HepG2 (cell line): ENCODE results near the gene TTF2. TPM values are rescaled to one million over a fixed set of nuclear protein-coding genes. Genes with fewer than 3 reads are reported as not detected.

Experiments used
- ATAC-seq: fragments of 200-7000 bp; cut with Tn5 transposase; 3 replicates; pipeline ENCODE4 v1.9.1; 2020; ENCODE audit warnings: mild to moderate bottlenecking, moderate library complexity
- BruUV-seq: library from RNA; stranded (reverse); fragments of 400-500 nt; replicated peaks from 2 replicates; lab custom pipeline; 2021; lab: Mats Ljungman, UMichigan
- CTCF ChIA-PET: fragments of 300-600 bp; formaldehyde crosslinking; extraction: SDS; loops from one replicate; lab custom pipeline; 2021; ENCODE audit warnings: low total read pairs, inconsistent platforms, low intra/inter-chr PET ratio; lab: Yijun Ruan, JAX
- POLR2A ChIA-PET: fragments of 350-600 bp; sonication (Branson Sonifier 250); formaldehyde crosslinking; loops from one replicate; lab custom pipeline; 2020; ENCODE audit warnings: antibody characterized with exemption, inconsistent platforms; lab: Yijun Ruan, JAX
- DNase-seq: peaks from one replicate; pipeline ENCODE4 v3.0.0-alpha.2; 2015; ENCODE audit warnings: low spot score
- FAIRE-seq: peaks from 3 replicates; lab custom pipeline; 2011; peaks lifted over from hg19 to GRCh38; lab: Jason Lieb, UNC
- H2AFZ ChIP-seq: one replicate; pipeline ENCODE4 v1.6.1; 2011; ENCODE audit warnings: low read length, inconsistent platforms
- H3K27ac ChIP-seq: fragments of 300-600 bp; 3 replicates; pipeline ENCODE4 v1.8.0; 2011; ENCODE audit warnings: mixed run types, mild to moderate bottlenecking, mixed read lengths, low read length, inconsistent platforms; ENCODE audit not compliant: insufficient read depth; ENCODE audit errors: extremely low read length
- H3K27me3 ChIP-seq, 2 experiments: fragments of 200-600 bp in 1 of 2; 2 replicates in 1 of 2; 3 replicates in 1 of 2; pipeline versions ENCODE4 v1.6.0 to v1.8.0; 2011; ENCODE audit warnings: low read length in 2 of 2, mild to moderate bottlenecking in 2 of 2, moderate library complexity in 2 of 2, inconsistent platforms in 1 of 2; ENCODE audit not compliant: insufficient read depth in 2 of 2, control insufficient read depth in 1 of 2
- H3K36me3 ChIP-seq, 2 experiments: fragments of 200-600 bp in 1 of 2; replicated peaks in 1 of 2; 2 replicates in 1 of 2; 3 replicates in 1 of 2; pipeline versions ENCODE4 v1.5.1 to v1.8.0; 2011; ENCODE audit warnings: low read length in 2 of 2, inconsistent platforms in 1 of 2; ENCODE audit not compliant: insufficient read depth in 2 of 2, control insufficient read depth in 1 of 2
- H3K4me1 ChIP-seq: 2 replicates; pipeline ENCODE4 v1.5.1; 2012; ENCODE audit warnings: low read length, inconsistent platforms; ENCODE audit not compliant: insufficient read depth
- H3K4me2 ChIP-seq: 2 replicates; pipeline ENCODE4 v1.6.0; 2011; ENCODE audit warnings: low read depth, low read length, inconsistent platforms
- H3K4me3 ChIP-seq, 3 experiments: fragments of 200-600 bp in 1 of 3; sonication (generic), shearing (Covaris generic) in 1 of 3; replicated peaks in 1 of 3; 2 replicates each; pipeline ENCODE4 v1.5.1; 2011 to 2016; ENCODE audit warnings: low read length in 3 of 3, inconsistent platforms in 2 of 3, low read depth in 2 of 3, mild to moderate bottlenecking in 2 of 3, control low read depth in 1 of 3, mixed read lengths in 1 of 3; ENCODE audit not compliant: insufficient read depth in 1 of 3
- H3K79me2 ChIP-seq: one replicate; pipeline ENCODE4 v1.6.1; 2011; ENCODE audit warnings: low read length, inconsistent platforms; ENCODE audit not compliant: insufficient read depth
- H3K9ac ChIP-seq: 2 replicates; pipeline ENCODE4 v1.6.0; 2011; ENCODE audit warnings: mild to moderate bottlenecking, low read depth, low read length, inconsistent platforms; ENCODE audit not compliant: insufficient read depth
- H3K9me3 ChIP-seq: 2 replicates; pipeline ENCODE4 v1.5.1; 2012; ENCODE audit warnings: mild to moderate bottlenecking, low read length
- H4K20me1 ChIP-seq: 2 replicates; pipeline ENCODE4 v1.6.0; 2011; ENCODE audit warnings: inconsistent platforms, mild to moderate bottlenecking, low read length, moderate library complexity; ENCODE audit not compliant: insufficient read depth
- CHD4 ChIP-seq: fragments of 200-600 bp; sonication (generic); IDR thresholded peaks from 2 replicates; pipeline ENCODE4 v1.7.0; 2017; ENCODE audit warnings: mild to moderate bottlenecking, low read length, borderline replicate concordance
- E2F1 ChIP-seq: sonication (generic); formaldehyde crosslinking; IDR thresholded peaks from 2 replicates; pipeline ENCODE4 v1.5.0; 2020; ENCODE audit warnings: missing genetic modification reagents
- EP300 ChIP-seq, 3 experiments: sonication (generic) in 1 of 3; formaldehyde crosslinking in 1 of 3; IDR thresholded peaks; 2 replicates each; pipeline versions ENCODE4 v1.5.1 to v1.6.1; 2011 to 2020; ENCODE audit warnings: low read depth in 2 of 3, low read length in 2 of 3, borderline replicate concordance in 1 of 3, improper control_type of control experiment in 1 of 3, mild to moderate bottlenecking in 1 of 3, missing genetic modification reagents in 1 of 3, moderate library complexity in 1 of 3
- MLLT10 ChIP-seq: sonication (generic); formaldehyde crosslinking; IDR thresholded peaks from 2 replicates; pipeline ENCODE4 v1.4.0; 2020; ENCODE audit warnings: missing genetic modification reagents
- NFAT5 ChIP-seq: sonication (generic); formaldehyde crosslinking; IDR thresholded peaks from 2 replicates; pipeline ENCODE4 v1.4.0; 2020; ENCODE audit warnings: missing genetic modification reagents
- ZBTB20 ChIP-seq: sonication (generic); formaldehyde crosslinking; IDR thresholded peaks from 2 replicates; pipeline ENCODE4 v1.8.1; 2023; ENCODE audit warnings: missing genetic modification reagents, low read depth, mild to moderate bottlenecking, borderline replicate concordance
- ZBTB25 ChIP-seq: IDR thresholded peaks from 2 replicates; pipeline ENCODE4 v1.6.1; 2018; ENCODE audit warnings: missing genetic modification reagents
- ZNF138 ChIP-seq: sonication (generic); formaldehyde crosslinking; IDR thresholded peaks from 2 replicates; pipeline ENCODE4 v1.5.0; 2020; ENCODE audit warnings: mild to moderate bottlenecking, low read depth, missing genetic modification reagents
- ZNF784 ChIP-seq: sonication (generic); formaldehyde crosslinking; IDR thresholded peaks from 2 replicates; pipeline ENCODE4 v1.5.1; 2020; ENCODE audit warnings: missing genetic modification reagents, mild to moderate bottlenecking, borderline replicate concordance
- WGBS: methylation state at CpG from one replicate; pipeline ENCODE4 v1.1.6; 2017; ENCODE audit warnings: low lambda C conversion rate; 5-methylcytosine and 5-hydroxymethylcytosine counted together
- in situ Hi-C: cut with HindIII; loops from 2 replicates; pipeline ENCODE4 v1.10.0; 2017; ENCODE audit warnings: low pct_unique_long_range_greater_than_20kb; ENCODE audit not compliant: extremely low pct_ligation_motif_present
- intact Hi-C: fragments of 100-400 bp; cut with micrococcal nuclease; formaldehyde crosslinking; loops from one replicate; pipeline ENCODE4 v1.10.0; 2022; ENCODE audit not compliant: unreplicated experiment
- polyA plus RNA-seq, 8 experiments: library from polyadenylated mRNA; depleted of rRNA in 3 of 8; stranded (reverse) in 7 of 8; unstranded in 1 of 8; fragments of >200 nt; fragmentation: Illumina TruSeq in 4 of 8; extraction: Trizol in 4 of 8; gene quantifications; 2 replicates each; pipeline versions ENCODE4 v1.2.1 to v1.2.3, GENCODE V29; 2011 to 2016; ENCODE audit warnings: low read depth in 4 of 8, missing spikeins in 1 of 8, mixed read lengths in 1 of 8; ENCODE audit not compliant: insufficient read depth in 1 of 8
- total RNA-seq, 5 experiments: library from RNA; depleted of rRNA; stranded (reverse); fragments of >200 nt; fragmentation: Illumina TruSeq; extraction: Trizol; gene quantifications; 2 replicates each; pipeline ENCODE4 v1.2.3, GENCODE V29; 2016; ENCODE audit warnings: low read depth in 1 of 5

Gene TTF2
- total and polyA plus RNA-seq, 2 of the 13 experiments (the other 11 are each of a cell fraction or from before 2014, with no cell fraction given), result 12.8 to 48.9 TPM

GRCh38 chr1:117121589-117122329, 61.6 kb downstream of the TTF2 start, which contains the start of gene TRIM45:
TSS of gene TRIM45 (minus strand) at chr1:117121749. CDS start at chr1:117121201, 548 bp downstream.
- peaks cover 19% of the 10 kb centered on the region for H3K4me1 ChIP-seq
- DNase-seq (peak; percentile 89), FAIRE-seq (peak; percentile 21), ATAC-seq (peak; percentile 99)
- H3K36me3 ChIP-seq, result no peaks in the 10 kb centered on the region
- no peaks in the 10 kb centered on the region for H3K9me3 ChIP-seq
- 0% methylated on average over 14 of the region's 71 CpGs for WGBS
- no peaks in the 10 kb centered on the region; a peak in 1 of 5 replicates for H3K27me3 ChIP-seq
- peak within 1 kb of the TSS; percentile 47 to 77 (median 71) for H3K4me3 ChIP-seq
- ChIA-PET CTCF (no interaction called here), POLR2A (no interaction called here)
- no peaks in the 10 kb centered on the region for H3K79me2 ChIP-seq
- peak within 1 kb of the TSS; percentile 92 for H3K4me2 ChIP-seq
- no peaks in the 10 kb centered on the region for H4K20me1 ChIP-seq
- H3K27ac ChIP-seq, result peak within 1 kb of the TSS; percentile 43
- peak within 1 kb of the TSS; percentile 58 for H3K9ac ChIP-seq
- peak within 1 kb of the TSS; percentile 20 for H2AFZ ChIP-seq
- BruUV-seq, result no TSS peak
- in situ Hi-C loops (no loop called here), intact Hi-C loops (loop anchor here (2.0 to 10.0 kb wide), 3 partner anchors 51 to 243 kb away; partner anchors contain the start of gene MAN1A2)
- TF ChIP-seq ZBTB25 (CRISPR knock-in tag), result no peak
- TF ChIP-seq NFAT5 (CRISPR knock-in tag), result 0 out of 2 replicates have a peak, but pooled peaks have one; percentile 11
- TF ChIP-seq CHD4, result no peak
- TF ChIP-seq ZBTB20 (CRISPR knock-in tag), result peak; percentile 57; the same call in 1 of the 2 replicates
- no peak for TF ChIP-seq EP300 (IDR thresholded peaks at IDR 0.05; ENCODE audit: low read depth in 2 of 2, low read length in 2 of 2)
- TF ChIP-seq EP300 (CRISPR knock-in tag; IDR thresholded peaks at IDR 0.05; ENCODE audit: borderline replicate concordance), result no peak
- no peak; the same call in 1 of the 2 replicates for TF ChIP-seq ZNF784
- TF ChIP-seq ZNF138 (CRISPR knock-in tag), result no peak; the same call in 1 of the 2 replicates
- TF ChIP-seq E2F1, result no peak
- TF ChIP-seq MLLT10 (CRISPR knock-in tag), result no peak
